Measurements from ENCODE around the gene KANK2. TPM values are rescaled to one million over a fixed set of nuclear protein-coding genes. Genes with fewer than 3 reads are reported as not detected.
"Not testable (repeated sequence)": the region's sequence is repeated elsewhere in the genome, so short reads cannot be mapped to it uniquely, and the experiment has no call there.

Gene KANK2
- total RNA-seq, 1 experiment from 2014 or later = 85.8 TPM

- H3K27ac ChIP-seq (ENCODE audit: low read depth, low read length, poor library complexity, severe bottlenecking) = peak overlapping the region; percentile 92
- no TSS peak for BruUV-seq (replicated peaks)
- intact Hi-C loops (cut with micrococcal nuclease; ENCODE audit: unreplicated experiment) = no loop called here
- H3K4me3 ChIP-seq (ENCODE audit: low read depth, low read length, poor library complexity, severe bottlenecking) = no peak overlapping the region
- no peaks in the 10 kb centered on the region for H3K9me3 ChIP-seq (ENCODE audit: low read depth, low read length, poor library complexity, severe bottlenecking)
- TF ChIP-seq CTCF (conservative IDR thresholded peaks at IDR 0.05; ENCODE audit: low read depth, low read length) (no peak), EZH2 (IDR thresholded peaks at IDR 0.05; ENCODE audit: borderline replicate concordance, low read depth, low read length, poor library complexity, severe bottlenecking) (no peak)
- ChIA-PET POLR2A (ENCODE audit: low non-redundant PET) (no interaction called here), CTCF (interaction anchor here (0.6 kb wide), 1 partner anchor 278 kb away, joined by 3 read pairs; no protein-coding TSS in a partner anchor)
- peaks cover 17% of the 10 kb centered on the region for H3K36me3 ChIP-seq (ENCODE audit: insufficient read depth, low read length, poor library complexity, severe bottlenecking)
- H3K27me3 ChIP-seq (replicated peaks; ENCODE audit: insufficient read depth, low read depth, low read length, poor library complexity) = no peaks in the 10 kb centered on the region
- no peak for DNase-seq (ENCODE audit: low spot score)
- peaks cover 60% of the 10 kb centered on the region for H3K4me1 ChIP-seq (ENCODE audit: insufficient read depth, low read length, poor library complexity, severe bottlenecking)
Observed at GRCh38 chr19:11141937-11142527, 55.3 kb downstream of the KANK2 start.

DNA sequence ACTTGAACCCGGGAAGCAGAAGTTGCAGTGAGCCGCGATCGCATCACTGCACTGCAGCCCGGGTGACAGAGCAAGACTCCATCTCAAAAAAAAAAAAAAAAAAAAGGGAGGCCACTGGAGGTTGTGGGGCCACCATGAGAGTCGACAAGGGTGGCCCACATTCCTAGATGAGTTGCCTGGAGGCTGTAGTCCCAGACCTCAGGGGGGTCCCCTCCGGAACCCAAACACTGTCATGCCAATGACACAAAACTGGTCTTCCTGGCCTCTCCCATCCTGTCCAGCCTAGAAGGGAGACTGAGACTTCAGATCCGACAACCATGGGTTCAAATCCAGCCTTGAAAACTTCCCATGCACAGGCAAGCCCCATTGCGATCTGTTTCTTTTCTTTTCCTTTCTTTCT, 56.4 kb downstream of the KANK2 start:
- peaks cover 9% of the 10 kb centered on the region for H3K36me3 ChIP-seq (ENCODE audit: insufficient read depth, low read length, poor library complexity, severe bottlenecking)
- no peak for TF ChIP-seq EZH2 (IDR thresholded peaks at IDR 0.05; ENCODE audit: borderline replicate concordance, low read depth, low read length, poor library complexity, severe bottlenecking)
- no peak for TF ChIP-seq CTCF (conservative IDR thresholded peaks at IDR 0.05; ENCODE audit: low read depth, low read length)
- H3K4me1 ChIP-seq (ENCODE audit: insufficient read depth, low read length, poor library complexity, severe bottlenecking) = peaks cover 60% of the 10 kb centered on the region
- no peaks in the 10 kb centered on the region for H3K9me3 ChIP-seq (ENCODE audit: low read depth, low read length, poor library complexity, severe bottlenecking)
- DNase-seq (ENCODE audit: low spot score) = no peak
- ChIA-PET CTCF (no interaction called here), POLR2A (ENCODE audit: low non-redundant PET) (no interaction called here)
- H3K27ac ChIP-seq (ENCODE audit: low read depth, low read length, poor library complexity, severe bottlenecking) = no peak overlapping the region
- H3K27me3 ChIP-seq (replicated peaks; ENCODE audit: insufficient read depth, low read depth, low read length, poor library complexity) = no peaks in the 10 kb centered on the region
- H3K4me3 ChIP-seq (ENCODE audit: low read depth, low read length, poor library complexity, severe bottlenecking) = no peak overlapping the region
- intact Hi-C loops (cut with micrococcal nuclease; ENCODE audit: unreplicated experiment) = no loop called here
- BruUV-seq (replicated peaks) = no TSS peak

DNA sequence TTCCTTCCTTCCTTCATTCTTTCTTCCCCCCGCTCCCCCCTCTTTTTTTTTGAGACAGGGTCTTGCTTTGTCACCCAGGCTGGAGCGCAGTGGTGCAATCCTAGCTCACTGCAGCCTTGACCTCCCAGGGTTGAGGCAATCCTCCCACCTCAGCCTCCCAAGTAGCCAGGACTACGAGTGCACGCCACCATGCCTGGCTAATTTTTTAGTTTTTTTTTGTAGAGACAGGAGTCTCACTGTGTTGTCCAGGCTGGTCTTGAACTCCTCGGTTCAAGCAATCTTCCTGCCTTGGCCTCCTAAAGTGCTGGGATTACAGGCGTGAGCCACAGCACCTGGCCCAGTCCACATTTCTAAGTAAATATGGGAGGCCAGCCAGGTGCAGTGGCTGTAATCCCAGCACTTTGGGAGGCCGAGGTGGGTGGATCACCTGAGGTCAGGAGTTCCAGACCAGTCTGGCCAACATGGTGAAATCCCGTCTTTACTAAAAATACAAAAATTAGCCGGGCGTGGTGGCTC, 57.3 kb downstream of the KANK2 start:
- CTCF ChIA-PET; H3K36me3 ChIP-seq (ENCODE audit: insufficient read depth, low read length, poor library complexity, severe bottlenecking); BruUV-seq (replicated peaks); POLR2A ChIA-PET (ENCODE audit: low non-redundant PET); H3K4me3 ChIP-seq (ENCODE audit: low read depth, low read length, poor library complexity, severe bottlenecking); H3K27me3 ChIP-seq (replicated peaks; ENCODE audit: insufficient read depth, low read depth, low read length, poor library complexity); H3K9me3 ChIP-seq (ENCODE audit: low read depth, low read length, poor library complexity, severe bottlenecking); intact Hi-C loops (cut with micrococcal nuclease; ENCODE audit: unreplicated experiment); DNase-seq (ENCODE audit: low spot score): not testable (repeated sequence)
- peak overlapping the region; percentile 73 for H3K27ac ChIP-seq (ENCODE audit: low read depth, low read length, poor library complexity, severe bottlenecking)
- H3K4me1 ChIP-seq (ENCODE audit: insufficient read depth, low read length, poor library complexity, severe bottlenecking) = peaks cover 57% of the 10 kb centered on the region

Measured in A673 (cell line).